ENCODE results near the gene RUFY1. TPM values are rescaled to one million over a fixed set of nuclear protein-coding genes. Genes with fewer than 3 reads are reported as not detected.

RUFY1 gene
- total RNA-seq, 2 experiments from 2014 or later: 35.8 to 47.7 TPM

- no TSS peak for BruUV-seq (replicated peaks)
- Histone ChIP-seq H2AFZ (ENCODE audit: low read length) (no peak overlapping the region), H3K79me2 (ENCODE audit: insufficient read depth, low read depth, low read length) (no peaks in the 10 kb centered on the region), H3K9me2 (ENCODE audit: insufficient read depth, low read length) (no peaks in the 10 kb centered on the region), H3K4me3 (ENCODE audit: low read depth, low read length, poor library complexity, severe bottlenecking) (no peak overlapping the region), H3K4me2 (ENCODE audit: low read length) (no peak overlapping the region; the same call in 1 of the 2 replicates), H3K27ac (ENCODE audit: low read depth, low read length, poor library complexity, severe bottlenecking) (no peak overlapping the region), H4K20me1 (ENCODE audit: insufficient read depth, low read length) (no peaks in the 10 kb centered on the region), H3K4me1 (ENCODE audit: insufficient read depth, low read length, poor library complexity, severe bottlenecking) (no peaks in the 10 kb centered on the region), H3K9me3 (ENCODE audit: low read length) (no peaks in the 10 kb centered on the region), H3K36me3 (ENCODE audit: insufficient read depth, low read length) (no peaks in the 10 kb centered on the region)
- intact Hi-C loops (cut with micrococcal nuclease; ENCODE audit: unreplicated experiment): no loop called here
- TF ChIP-seq CTCF (conservative IDR thresholded peaks at IDR 0.05; ENCODE audit: low read length): no peak
- no peak for DNase-seq (ENCODE audit: low spot score)
- ChIA-PET POLR2A (no interaction called here), CTCF (ENCODE audit: unreplicated experiment) (interaction anchor here (0.7 kb wide), 1 partner anchor 49 kb away, joined by 3 read pairs; no protein-coding TSS in a partner anchor)
Measured at GRCh38 chr5:179533907-179534306, 16.4 kb upstream of the RUFY1 start.

- BruUV-seq (replicated peaks): no TSS peak
- ChIA-PET POLR2A (no interaction called here), CTCF (ENCODE audit: unreplicated experiment) (no interaction called here)
- no peaks in the 10 kb centered on the region for H3K4me1 ChIP-seq (ENCODE audit: insufficient read depth, low read length, poor library complexity, severe bottlenecking)
- no peaks in the 10 kb centered on the region for H3K9me2 ChIP-seq (ENCODE audit: insufficient read depth, low read length)
- H2AFZ ChIP-seq (ENCODE audit: low read length): no peak overlapping the region
- no peaks in the 10 kb centered on the region for H3K9me3 ChIP-seq (ENCODE audit: low read length)
- no peak overlapping the region for H3K4me3 ChIP-seq (ENCODE audit: low read depth, low read length, poor library complexity, severe bottlenecking)
- H3K36me3 ChIP-seq (ENCODE audit: insufficient read depth, low read length): no peaks in the 10 kb centered on the region
- TF ChIP-seq CTCF (conservative IDR thresholded peaks at IDR 0.05; ENCODE audit: low read length) (no peak), EZH2phosphoT487 (IDR thresholded peaks at IDR 0.05; ENCODE audit: borderline replicate concordance, low read depth, low read length) (no peak)
- no peaks in the 10 kb centered on the region for H4K20me1 ChIP-seq (ENCODE audit: insufficient read depth, low read length)
- H3K79me2 ChIP-seq (ENCODE audit: insufficient read depth, low read depth, low read length): no peaks in the 10 kb centered on the region
- no peak for DNase-seq (ENCODE audit: low spot score)
- H3K4me2 ChIP-seq (ENCODE audit: low read length): peak overlapping the region; percentile 10; the same call in 1 of the 2 replicates
- no peak overlapping the region for H3K27ac ChIP-seq (ENCODE audit: low read depth, low read length, poor library complexity, severe bottlenecking)
- intact Hi-C loops (cut with micrococcal nuclease; ENCODE audit: unreplicated experiment): no loop called here
Measured at GRCh38 chr5:179534431-179534830, 15.9 kb upstream of the RUFY1 start.

GRCh38 chr5:179536676-179537075 is 13.7 kb upstream of the RUFY1 start:
- Histone ChIP-seq H3K36me3 (ENCODE audit: insufficient read depth, low read length) (no peaks in the 10 kb centered on the region), H2AFZ (ENCODE audit: low read length) (no peak overlapping the region), H3K4me2 (ENCODE audit: low read length) (no peak overlapping the region), H3K79me2 (ENCODE audit: insufficient read depth, low read depth, low read length) (no peaks in the 10 kb centered on the region), H3K27ac (ENCODE audit: low read depth, low read length, poor library complexity, severe bottlenecking) (no peak overlapping the region), H3K9me3 (ENCODE audit: low read length) (no peaks in the 10 kb centered on the region), H3K9me2 (ENCODE audit: insufficient read depth, low read length) (no peaks in the 10 kb centered on the region), H3K4me3 (ENCODE audit: low read depth, low read length, poor library complexity, severe bottlenecking) (no peak overlapping the region), H3K4me1 (ENCODE audit: insufficient read depth, low read length, poor library complexity, severe bottlenecking) (peaks cover 4% of the 10 kb centered on the region), H4K20me1 (ENCODE audit: insufficient read depth, low read length) (no peaks in the 10 kb centered on the region)
- DNase-seq (ENCODE audit: low spot score): no peak
- ChIA-PET POLR2A (interaction anchor here (0.7 kb wide), 2 partner anchors 235 to 1201 kb away, joined by 3 to 4 read pairs; no protein-coding TSS in a partner anchor), CTCF (ENCODE audit: unreplicated experiment) (no interaction called here)
- intact Hi-C loops (cut with micrococcal nuclease; ENCODE audit: unreplicated experiment): no loop called here
- TF ChIP-seq EZH2phosphoT487 (IDR thresholded peaks at IDR 0.05; ENCODE audit: borderline replicate concordance, low read depth, low read length): no peak
- no peak for TF ChIP-seq CTCF (conservative IDR thresholded peaks at IDR 0.05; ENCODE audit: low read length)
- no TSS peak for BruUV-seq (replicated peaks)

All from OCI-LY7 (cell line).